SK-N-SH (cell line): ENCODE data around the gene PJA2.

ENCODE experiments used
- CTCF ChIP-seq: fragments of 200-600 bp; sonication (generic); IDR thresholded peaks from 2 replicates; pipeline ENCODE4 v1.6.1; 2017; ENCODE audit warnings: antibody characterized with exemption, mild to moderate bottlenecking, moderate library complexity
- FOXJ3 ChIP-seq: sonication (generic); formaldehyde crosslinking; IDR thresholded peaks from 2 replicates; pipeline ENCODE4 v1.5.1; 2020; ENCODE audit warnings: mild to moderate bottlenecking, missing genetic modification reagents
- MXI1 ChIP-seq: IDR thresholded peaks from 2 replicates; pipeline ENCODE4 v1.6.1; 2012; ENCODE audit warnings: mild to moderate bottlenecking, low read depth, low read length, improper control_type of control experiment
- POLR2AphosphoS5 ChIP-seq: IDR thresholded peaks from 2 replicates; pipeline ENCODE4 v1.6.1; 2012; ENCODE audit warnings: low read depth, low read length
- RAD21 ChIP-seq: IDR thresholded peaks from 2 replicates; pipeline ENCODE4 v1.6.1; 2012; ENCODE audit warnings: mild to moderate bottlenecking, low read length
- REST ChIP-seq: IDR thresholded peaks from 2 replicates; pipeline ENCODE4 v1.6.1; 2012; ENCODE audit warnings: mild to moderate bottlenecking, low read depth, low read length, moderate library complexity
- RFX5 ChIP-seq: IDR thresholded peaks from 2 replicates; pipeline ENCODE4 v1.6.1; 2012; ENCODE audit warnings: mild to moderate bottlenecking, improper control_type of control experiment, low read length
- RXRA ChIP-seq: IDR thresholded peaks from 2 replicates; pipeline ENCODE4 v1.4.0; 2012; ENCODE audit warnings: low read depth, mild to moderate bottlenecking, borderline replicate concordance

- TF ChIP-seq MXI1, result no peak
- TF ChIP-seq FOXJ3, result no peak
- TF ChIP-seq RAD21, result no peak
- TF ChIP-seq REST, result no peak
- no peak for TF ChIP-seq RFX5
- TF ChIP-seq CTCF, result no peak
- no peak for TF ChIP-seq POLR2AphosphoS5
- TF ChIP-seq RXRA, result no peak
Observed at GRCh38 chr5:109403469-109403868, 6.3 kb downstream of the PJA2 start.
